ENCODE measurements around the gene HIPK2. TPM values are rescaled to one million over a fixed set of nuclear protein-coding genes. Genes with fewer than 3 reads are reported as not detected.

The HIPK2 gene
- total and polyA plus RNA-seq, 2 experiments from 2014 or later = 7.3 to 16.9 TPM

GRCh38 chr7:139784648-139785047 lies 6.8 kb upstream of the HIPK2 start:
- Histone ChIP-seq H3K36me3 (ENCODE audit: insufficient read depth) (no peaks in the 10 kb centered on the region), H3K79me2 (replicated peaks; ENCODE audit: insufficient read depth) (no peaks in the 10 kb centered on the region), H3K4me2 (peak overlapping the region; percentile 26; the same call in 1 of the 2 replicates), H3K4me3 (no peak overlapping the region), H2AFZ (no peak overlapping the region), H3F3A (replicated peaks; ENCODE audit: low read depth) (no peaks in the 10 kb centered on the region), H3K4me1 (ENCODE audit: insufficient read depth) (peaks cover 24% of the 10 kb centered on the region), H3K9me2 (ENCODE audit: insufficient read depth) (no peaks in the 10 kb centered on the region), H4K20me1 (replicated peaks; ENCODE audit: insufficient read depth) (no peaks in the 10 kb centered on the region), H3K27me3 (ENCODE audit: insufficient read depth) (peaks cover 14% of the 10 kb centered on the region), H3K27ac (ENCODE audit: low read depth) (no peak overlapping the region)
- H3K27me3 Mint-ChIP-seq (ENCODE audit: insufficient read depth, low read depth, poor library complexity) = peaks cover 2% of the 10 kb centered on the region
- H3K4me3 Mint-ChIP-seq = no peak overlapping the region
- TF ChIP-seq, protein P1, sequence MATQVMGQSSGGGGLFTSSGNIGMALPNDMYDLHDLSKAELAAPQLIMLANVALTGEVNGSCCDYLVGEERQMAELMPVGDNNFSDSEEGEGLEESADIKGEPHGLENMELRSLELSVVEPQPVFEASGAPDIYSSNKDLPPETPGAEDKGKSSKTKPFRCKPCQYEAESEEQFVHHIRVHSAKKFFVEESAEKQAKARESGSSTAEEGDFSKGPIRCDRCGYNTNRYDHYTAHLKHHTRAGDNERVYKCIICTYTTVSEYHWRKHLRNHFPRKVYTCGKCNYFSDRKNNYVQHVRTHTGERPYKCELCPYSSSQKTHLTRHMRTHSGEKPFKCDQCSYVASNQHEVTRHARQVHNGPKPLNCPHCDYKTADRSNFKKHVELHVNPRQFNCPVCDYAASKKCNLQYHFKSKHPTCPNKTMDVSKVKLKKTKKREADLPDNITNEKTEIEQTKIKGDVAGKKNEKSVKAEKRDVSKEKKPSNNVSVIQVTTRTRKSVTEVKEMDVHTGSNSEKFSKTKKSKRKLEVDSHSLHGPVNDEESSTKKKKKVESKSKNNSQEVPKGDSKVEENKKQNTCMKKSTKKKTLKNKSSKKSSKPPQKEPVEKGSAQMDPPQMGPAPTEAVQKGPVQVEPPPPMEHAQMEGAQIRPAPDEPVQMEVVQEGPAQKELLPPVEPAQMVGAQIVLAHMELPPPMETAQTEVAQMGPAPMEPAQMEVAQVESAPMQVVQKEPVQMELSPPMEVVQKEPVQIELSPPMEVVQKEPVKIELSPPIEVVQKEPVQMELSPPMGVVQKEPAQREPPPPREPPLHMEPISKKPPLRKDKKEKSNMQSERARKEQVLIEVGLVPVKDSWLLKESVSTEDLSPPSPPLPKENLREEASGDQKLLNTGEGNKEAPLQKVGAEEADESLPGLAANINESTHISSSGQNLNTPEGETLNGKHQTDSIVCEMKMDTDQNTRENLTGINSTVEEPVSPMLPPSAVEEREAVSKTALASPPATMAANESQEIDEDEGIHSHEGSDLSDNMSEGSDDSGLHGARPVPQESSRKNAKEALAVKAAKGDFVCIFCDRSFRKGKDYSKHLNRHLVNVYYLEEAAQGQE (IDR thresholded peaks at IDR 0.05; ENCODE audit: unreplicated experiment) = no peak
- TF ChIP-seq ZNF114 (CRISPR knock-in tag; IDR thresholded peaks at IDR 0.05) = no peak
- TF ChIP-seq STAT1 (IDR thresholded peaks at IDR 0.05; ENCODE audit: unreplicated experiment) = no peak
- no peak for TF ChIP-seq JUNB (IDR thresholded peaks at IDR 0.05; ENCODE audit: unreplicated experiment)
- TF ChIP-seq EZH2 (IDR thresholded peaks at IDR 0.05; ENCODE audit: low read depth, unreplicated experiment) = no peak
- no peak for TF ChIP-seq EZH2phosphoT487 (IDR thresholded peaks at IDR 0.05; ENCODE audit: unreplicated experiment)
- no peak for TF ChIP-seq NANOG (IDR thresholded peaks at IDR 0.05; ENCODE audit: borderline replicate concordance)
- no peak for TF ChIP-seq ETS1 (IDR thresholded peaks at IDR 0.05)
- no peak for TF ChIP-seq ZNF462 (CRISPR knock-in tag; IDR thresholded peaks at IDR 0.05)
- no peak for TF ChIP-seq ZNF331 (CRISPR knock-in tag; IDR thresholded peaks at IDR 0.05; ENCODE audit: low read depth)
- no peak for TF ChIP-seq POLR2AphosphoS5 (IDR thresholded peaks at IDR 0.05; ENCODE audit: low read depth)
- no peak for TF ChIP-seq CREB1 (CRISPR knock-in tag; IDR thresholded peaks at IDR 0.05; ENCODE audit: low read depth)
- TF ChIP-seq, protein P2, sequence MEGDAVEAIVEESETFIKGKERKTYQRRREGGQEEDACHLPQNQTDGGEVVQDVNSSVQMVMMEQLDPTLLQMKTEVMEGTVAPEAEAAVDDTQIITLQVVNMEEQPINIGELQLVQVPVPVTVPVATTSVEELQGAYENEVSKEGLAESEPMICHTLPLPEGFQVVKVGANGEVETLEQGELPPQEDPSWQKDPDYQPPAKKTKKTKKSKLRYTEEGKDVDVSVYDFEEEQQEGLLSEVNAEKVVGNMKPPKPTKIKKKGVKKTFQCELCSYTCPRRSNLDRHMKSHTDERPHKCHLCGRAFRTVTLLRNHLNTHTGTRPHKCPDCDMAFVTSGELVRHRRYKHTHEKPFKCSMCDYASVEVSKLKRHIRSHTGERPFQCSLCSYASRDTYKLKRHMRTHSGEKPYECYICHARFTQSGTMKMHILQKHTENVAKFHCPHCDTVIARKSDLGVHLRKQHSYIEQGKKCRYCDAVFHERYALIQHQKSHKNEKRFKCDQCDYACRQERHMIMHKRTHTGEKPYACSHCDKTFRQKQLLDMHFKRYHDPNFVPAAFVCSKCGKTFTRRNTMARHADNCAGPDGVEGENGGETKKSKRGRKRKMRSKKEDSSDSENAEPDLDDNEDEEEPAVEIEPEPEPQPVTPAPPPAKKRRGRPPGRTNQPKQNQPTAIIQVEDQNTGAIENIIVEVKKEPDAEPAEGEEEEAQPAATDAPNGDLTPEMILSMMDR (conservative IDR thresholded peaks at IDR 0.05; ENCODE audit: low read depth in 2 of 2) = no peak
- DNase-seq (ENCODE audit: low spot score) (no peak), ATAC-seq (no peak)
- H3K36me3 Mint-ChIP-seq (ENCODE audit: low read depth) = no peaks in the 10 kb centered on the region
- no peaks in the 10 kb centered on the region for H3K4me1 Mint-ChIP-seq
- H3K9me3 Mint-ChIP-seq = no peaks in the 10 kb centered on the region
- H3K27ac Mint-ChIP-seq = no peak overlapping the region

Measured in GM23338 (cell line).